ENCODE data around the gene GRIK5. TPM values are rescaled to one million over a fixed set of nuclear protein-coding genes. Genes with fewer than 3 reads are reported as not detected.
"Not testable (repeated sequence)": the region's sequence is repeated elsewhere in the genome, so short reads cannot be mapped to it uniquely, and the experiment has no call there.

Gene GRIK5
- total RNA-seq, 1 experiment from 2014 or later = not detected

DNA sequence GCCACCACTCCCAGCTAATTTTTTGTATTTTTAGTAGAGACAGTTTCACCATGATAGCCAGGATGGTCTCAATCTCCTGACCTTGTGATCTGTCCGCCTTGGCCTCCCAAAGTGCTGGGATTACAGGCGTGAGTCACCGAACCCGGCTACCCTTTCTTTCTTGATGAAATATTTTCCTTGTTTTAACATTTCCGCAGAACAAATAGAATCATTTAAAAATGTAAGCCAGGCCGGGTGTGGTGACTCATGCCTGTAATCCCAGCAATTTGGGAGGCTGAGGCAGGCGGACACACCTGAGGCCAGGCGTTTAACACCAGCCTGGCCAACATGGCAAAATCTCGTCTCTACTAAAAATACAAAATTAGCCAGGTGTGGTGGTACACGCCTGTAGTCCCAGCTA, 30.2 kb upstream of the GRIK5 start:
- not testable (repeated sequence) for H3K9me3 ChIP-seq

DNA sequence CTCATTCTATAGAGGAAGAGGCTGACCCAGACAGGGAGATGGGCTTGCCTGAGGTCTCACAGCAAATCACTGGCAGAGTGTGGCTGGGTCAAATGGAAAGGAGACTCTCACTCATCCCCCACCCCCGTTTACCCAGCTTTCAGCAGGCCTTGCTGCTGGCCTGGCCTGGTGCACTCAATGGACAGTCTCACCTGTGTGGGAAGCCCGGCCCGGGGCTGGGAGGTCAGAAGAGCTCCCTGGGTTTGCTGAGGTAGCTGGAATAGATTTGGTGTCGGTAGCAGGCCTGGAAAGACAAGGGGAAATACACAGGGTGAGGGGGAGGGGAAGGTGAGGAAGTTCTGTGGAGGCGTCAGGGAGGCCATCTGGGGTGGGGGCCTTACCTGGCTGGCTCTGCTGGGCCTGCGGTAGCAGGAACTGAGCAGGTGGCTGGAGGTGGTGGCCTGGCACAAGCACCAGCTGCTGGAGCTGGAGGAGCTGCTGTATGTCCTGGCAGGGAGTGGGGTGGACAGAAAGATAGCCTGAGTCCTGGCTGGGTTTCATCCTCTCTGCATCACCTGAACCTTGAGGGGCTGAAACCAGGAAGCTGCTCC, 29.4 kb upstream of the GRIK5 start:
- H3K27me3 ChIP-seq = no peaks in the 10 kb centered on the region
- H3K9me3 ChIP-seq = no peaks in the 10 kb centered on the region
- DNase-seq = no peak
- H3K36me3 ChIP-seq = no peaks in the 10 kb centered on the region
- H3K4me3 ChIP-seq = no peak overlapping the region

More for the DNA sequence above, 30.2 kb upstream of the GRIK5 start:
- not testable (repeated sequence) for H3K27me3 ChIP-seq, H3K36me3 ChIP-seq, H3K4me3 ChIP-seq, DNase-seq

DNA sequence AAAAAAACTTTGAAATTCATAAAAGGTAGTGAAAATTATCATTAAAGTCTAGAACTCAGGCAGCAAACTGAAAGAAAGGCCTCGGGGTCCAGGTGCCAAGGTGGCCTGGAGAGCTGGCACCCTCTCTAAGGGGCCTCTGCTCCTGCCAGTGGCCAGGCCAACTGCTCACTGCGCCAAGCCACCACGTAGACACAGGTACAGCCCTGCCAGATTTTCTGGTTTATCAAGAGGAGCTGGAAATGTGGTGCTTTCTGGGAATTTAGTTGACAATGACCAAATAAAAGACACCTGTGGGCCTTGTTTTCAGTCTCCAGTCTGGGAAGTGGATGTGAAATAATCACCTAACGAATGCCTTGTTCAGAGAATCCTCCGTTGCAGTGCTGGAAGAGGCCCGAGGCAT, 28.8 kb upstream of the GRIK5 start:
- Histone ChIP-seq H3K27me3 (no peaks in the 10 kb centered on the region), H3K36me3 (no peaks in the 10 kb centered on the region), H3K4me3 (no peak overlapping the region), H3K9me3 (no peaks in the 10 kb centered on the region)
- no peak for DNase-seq

DNA sequence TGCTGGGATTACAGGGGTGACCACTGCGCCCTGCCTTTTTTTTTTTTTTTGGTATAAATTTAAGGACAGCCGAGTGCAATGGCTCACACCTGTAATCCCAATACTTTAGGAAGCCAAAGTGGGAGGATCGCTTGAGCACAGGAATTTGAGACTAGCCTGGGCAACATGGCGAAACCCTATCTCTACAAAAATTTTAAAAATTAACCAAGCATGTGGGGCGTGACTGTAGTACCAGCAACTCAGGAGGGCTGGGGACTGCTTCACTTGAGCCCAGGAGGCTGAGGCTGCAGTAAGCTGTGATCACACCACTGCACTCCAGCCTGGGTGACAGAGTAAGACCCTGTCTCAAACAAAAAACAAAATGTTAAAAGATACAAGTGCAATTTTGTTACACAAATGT, 27.5 kb upstream of the GRIK5 start:
- Histone ChIP-seq H3K4me3 (no peak overlapping the region), H3K9me3 (no peaks in the 10 kb centered on the region)
- DNase-seq = no peak

DNA sequence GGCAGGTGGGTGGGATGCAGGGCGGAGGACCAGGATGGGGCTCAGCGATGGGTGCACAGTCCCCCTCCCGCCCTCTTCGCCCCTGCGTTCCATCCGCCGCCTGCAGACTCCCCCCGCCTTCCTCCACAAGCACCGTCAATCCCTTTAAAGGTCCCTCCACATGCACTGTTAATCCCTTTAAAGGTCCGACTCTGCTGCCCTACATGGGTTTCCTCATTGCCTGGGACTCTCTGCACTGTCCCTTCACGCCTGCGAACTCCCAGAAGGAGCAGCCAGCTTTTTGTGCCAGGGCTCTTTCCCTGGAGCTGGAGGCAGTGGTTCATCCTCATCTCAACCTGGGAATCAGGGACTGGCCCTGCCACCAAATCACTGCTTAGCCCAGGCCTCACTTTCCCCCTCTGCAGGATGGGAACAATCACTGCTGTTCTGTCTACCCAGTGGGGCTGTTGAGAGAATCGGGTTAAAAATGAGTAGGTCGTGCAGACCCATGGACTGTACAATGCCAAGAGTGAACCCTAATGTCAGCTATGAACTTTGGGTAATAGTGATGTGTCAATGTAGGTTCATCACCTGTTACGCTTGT, 26.3 kb upstream of the GRIK5 start:
- H3K4me3 ChIP-seq = no peak overlapping the region
- DNase-seq = no peak
- H3K27me3 ChIP-seq = no peaks in the 10 kb centered on the region
- no peaks in the 10 kb centered on the region for H3K36me3 ChIP-seq
- H3K9me3 ChIP-seq = no peaks in the 10 kb centered on the region

More for the DNA sequence above, 27.5 kb upstream of the GRIK5 start:
- Histone ChIP-seq H3K27me3 (no peaks in the 10 kb centered on the region), H3K36me3 (no peaks in the 10 kb centered on the region)

DNA sequence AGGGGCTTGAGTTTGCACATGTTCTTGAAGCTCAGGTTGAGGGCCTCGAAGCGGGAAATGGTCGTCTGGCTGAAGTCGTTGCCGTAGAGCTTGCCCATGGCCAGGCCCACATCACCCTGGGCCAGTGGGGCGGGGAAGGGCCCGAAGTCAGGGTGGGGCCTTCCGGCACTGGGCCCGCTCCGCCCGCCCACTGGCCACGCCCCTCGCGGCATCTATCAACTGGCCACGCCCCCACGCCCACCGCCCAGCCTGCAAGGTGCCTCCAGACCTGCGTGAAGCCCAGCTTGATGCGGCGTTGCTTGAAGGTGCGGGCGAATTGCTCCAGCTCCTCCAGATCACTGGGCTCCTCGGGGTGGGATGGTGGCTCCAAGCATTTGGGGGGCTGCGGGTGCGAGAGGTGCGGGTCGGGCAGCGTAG, 25.8 kb upstream of the GRIK5 start:
- H3K9me3 ChIP-seq = no peaks in the 10 kb centered on the region
- no peaks in the 10 kb centered on the region for H3K27me3 ChIP-seq
- DNase-seq = no peak
- H3K36me3 ChIP-seq = no peaks in the 10 kb centered on the region
- no peak overlapping the region for H3K4me3 ChIP-seq

DNA sequence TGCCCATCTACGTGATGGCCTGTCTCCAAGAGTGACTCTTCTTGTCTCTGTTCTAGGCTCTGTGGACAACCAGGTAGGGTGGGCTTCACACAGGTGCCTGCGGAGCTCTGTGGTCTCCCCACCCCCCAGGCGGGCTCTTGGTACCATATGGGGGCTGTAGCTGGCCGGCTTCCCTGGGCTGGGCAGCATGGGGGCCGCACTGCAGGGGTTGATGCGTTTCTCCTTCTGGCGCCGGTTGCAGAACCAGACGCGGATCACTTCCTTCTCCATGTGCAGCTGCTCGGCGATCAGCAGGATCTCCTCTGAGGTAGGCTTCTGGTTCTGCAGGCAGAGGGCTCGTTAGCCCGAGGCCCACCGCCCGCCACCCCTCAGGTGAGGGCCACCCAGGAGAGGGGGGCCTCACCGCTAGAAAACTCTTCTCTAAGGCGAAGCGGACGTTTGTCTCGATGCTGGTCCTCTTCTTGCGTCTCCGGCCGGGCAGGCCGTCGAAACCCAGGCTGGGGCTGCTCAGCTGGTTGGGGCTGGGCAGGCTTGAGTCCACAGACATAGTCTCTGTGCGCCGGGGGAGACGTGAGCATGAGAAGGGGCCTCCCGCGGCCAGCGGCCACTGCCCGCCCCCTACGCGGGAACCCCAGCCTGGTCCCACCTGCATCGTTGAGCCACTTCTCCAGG, 25.3 kb upstream of the GRIK5 start:
- Histone ChIP-seq H3K9me3 (no peaks in the 10 kb centered on the region), H3K36me3 (no peaks in the 10 kb centered on the region), H3K4me3 (no peak overlapping the region), H3K27me3 (no peaks in the 10 kb centered on the region)
- DNase-seq = no peak

DNA sequence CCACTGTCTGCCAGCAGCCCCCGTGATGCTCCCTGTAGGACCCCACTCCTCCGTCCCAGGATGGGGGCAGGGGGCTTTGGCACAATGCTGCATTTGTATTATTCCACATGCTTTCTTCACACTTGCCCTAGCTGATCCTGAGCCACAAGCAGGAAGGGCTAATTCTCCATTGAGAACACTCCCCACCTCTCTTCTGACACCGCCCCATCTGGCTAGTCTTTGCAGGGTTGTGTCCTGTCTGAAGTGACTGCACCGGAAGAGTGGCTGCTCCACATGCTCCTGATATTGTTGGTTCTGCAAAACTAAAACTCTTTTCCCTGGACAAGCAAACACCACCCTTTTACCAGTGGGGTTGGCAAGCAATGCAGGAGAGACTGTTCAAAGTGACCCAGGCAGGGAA, 23.9 kb upstream of the GRIK5 start:
- Histone ChIP-seq H3K27me3 (no peaks in the 10 kb centered on the region), H3K9me3 (no peaks in the 10 kb centered on the region), H3K36me3 (no peaks in the 10 kb centered on the region), H3K4me3 (no peak overlapping the region)
- no peak for DNase-seq

DNA sequence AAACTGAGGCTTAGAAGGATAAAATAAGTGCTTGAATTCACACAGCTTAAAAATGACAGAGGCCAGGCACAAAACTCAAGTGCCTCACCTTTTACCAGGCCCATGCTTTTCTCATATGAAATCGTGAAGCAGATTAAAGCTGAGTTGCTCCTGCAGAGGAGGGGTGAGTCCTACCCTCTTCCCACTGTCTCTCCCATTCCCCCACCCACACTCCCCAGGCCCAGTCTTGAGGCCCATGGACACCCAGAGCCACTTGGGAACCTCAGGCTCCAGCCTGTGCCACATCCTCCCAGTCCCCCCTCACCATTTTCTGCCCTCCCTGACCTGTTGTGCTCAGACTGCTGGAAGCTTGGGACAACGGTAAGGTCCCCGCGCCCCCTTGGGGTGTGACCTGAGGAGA, 23.5 kb upstream of the GRIK5 start:
- no peak for DNase-seq
- Histone ChIP-seq H3K9me3 (no peaks in the 10 kb centered on the region), H3K36me3 (no peaks in the 10 kb centered on the region), H3K4me3 (no peak overlapping the region), H3K27me3 (no peaks in the 10 kb centered on the region)

DNA sequence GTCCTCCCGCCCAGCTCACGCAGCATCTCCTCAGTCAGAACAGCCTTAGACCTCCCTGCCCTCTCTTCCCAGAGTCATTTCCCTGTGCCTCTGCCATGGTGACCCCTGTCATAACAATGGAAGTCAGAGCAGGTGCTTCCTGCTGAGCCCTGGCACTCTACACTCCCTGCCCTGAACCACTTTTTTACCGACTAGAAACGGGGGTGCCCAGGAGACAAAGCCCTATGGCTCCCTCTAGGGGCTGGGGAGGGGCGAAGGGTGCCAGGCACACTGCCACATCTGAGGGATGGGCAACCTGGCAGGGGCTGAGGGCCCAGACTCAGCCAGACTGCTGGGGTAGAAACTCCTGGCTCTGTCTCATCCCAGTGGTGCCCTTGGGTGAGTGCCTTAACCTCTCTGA, 22.3 kb upstream of the GRIK5 start:
- peak; percentile 50 for DNase-seq
- Histone ChIP-seq H3K27me3 (no peaks in the 10 kb centered on the region), H3K36me3 (no peaks in the 10 kb centered on the region), H3K4me3 (no peak overlapping the region), H3K9me3 (no peaks in the 10 kb centered on the region)

DNA sequence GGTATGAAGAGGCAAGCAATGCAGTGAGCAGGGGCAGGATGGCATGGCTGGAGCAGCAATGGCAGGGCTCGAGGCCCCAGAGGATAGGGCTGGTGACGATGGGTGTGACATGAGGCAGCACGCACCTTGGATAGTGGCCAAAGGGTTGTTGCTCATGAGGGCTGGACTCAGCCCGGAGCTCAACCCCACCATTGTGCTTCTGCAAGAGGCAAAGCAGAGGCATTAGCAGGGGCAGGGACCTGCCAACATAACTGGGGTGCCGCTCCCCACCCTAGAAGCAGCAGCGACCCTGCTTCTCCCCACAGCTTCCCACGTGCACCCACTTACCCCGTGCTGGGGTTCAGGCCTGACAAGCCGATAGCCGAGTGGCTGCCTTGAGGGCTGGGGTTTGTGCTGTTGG, 21.7 kb upstream of the GRIK5 start:
- peak; percentile 49 for DNase-seq
- no peaks in the 10 kb centered on the region for H3K36me3 ChIP-seq
- H3K27me3 ChIP-seq = no peaks in the 10 kb centered on the region
- H3K9me3 ChIP-seq = no peaks in the 10 kb centered on the region
- no peak overlapping the region for H3K4me3 ChIP-seq

DNA sequence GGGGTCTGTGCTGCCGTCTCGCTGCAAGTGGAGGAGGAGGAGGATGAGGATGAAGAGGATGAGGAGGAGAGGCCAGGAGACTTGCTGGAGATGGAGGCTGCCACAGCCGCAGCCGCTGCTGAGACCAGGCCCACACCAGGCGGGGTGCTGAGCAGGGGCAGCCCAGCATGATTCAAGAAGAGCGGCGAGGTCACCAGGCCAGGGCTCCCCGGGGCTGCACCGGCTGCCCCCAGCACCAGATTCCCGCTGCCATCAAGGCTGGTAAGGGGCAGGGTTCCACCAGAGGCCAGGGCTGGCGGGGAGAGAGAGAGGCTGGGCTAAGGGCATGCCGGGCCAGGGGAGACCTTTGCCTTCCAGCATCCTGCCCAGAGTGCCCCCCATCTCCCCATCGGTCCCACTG, 21.3 kb upstream of the GRIK5 start:
- Histone ChIP-seq H3K36me3 (no peaks in the 10 kb centered on the region), H3K9me3 (no peaks in the 10 kb centered on the region)
- DNase-seq = no peak

DNA sequence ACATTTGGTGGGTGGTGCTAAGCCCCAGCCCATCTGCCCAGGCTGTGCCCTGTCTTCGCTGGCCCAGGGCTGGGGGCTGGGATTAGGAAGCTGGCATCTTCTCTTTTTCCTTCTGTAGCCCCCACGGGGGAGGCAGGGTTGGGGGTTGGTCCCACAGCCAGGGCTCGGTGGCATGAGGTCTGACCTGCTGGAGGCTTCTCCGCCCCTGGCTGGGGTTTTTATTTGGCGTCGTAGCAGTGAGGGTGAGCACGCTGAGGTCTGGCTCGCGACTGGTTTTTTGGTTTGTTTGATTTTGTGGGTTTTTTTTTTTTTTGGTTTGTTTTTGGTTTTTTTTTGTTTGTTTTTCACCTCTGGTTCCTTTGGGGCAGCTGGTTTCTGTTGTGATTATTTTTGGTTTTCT, 20.7 kb upstream of the GRIK5 start:
- no peak overlapping the region for H3K4me3 ChIP-seq
- no peaks in the 10 kb centered on the region for H3K9me3 ChIP-seq
- DNase-seq = no peak
- no peaks in the 10 kb centered on the region for H3K27me3 ChIP-seq
- no peaks in the 10 kb centered on the region for H3K36me3 ChIP-seq

More for the DNA sequence above, 21.3 kb upstream of the GRIK5 start:
- H3K4me3 ChIP-seq = no peak overlapping the region
- no peaks in the 10 kb centered on the region for H3K27me3 ChIP-seq

DNA sequence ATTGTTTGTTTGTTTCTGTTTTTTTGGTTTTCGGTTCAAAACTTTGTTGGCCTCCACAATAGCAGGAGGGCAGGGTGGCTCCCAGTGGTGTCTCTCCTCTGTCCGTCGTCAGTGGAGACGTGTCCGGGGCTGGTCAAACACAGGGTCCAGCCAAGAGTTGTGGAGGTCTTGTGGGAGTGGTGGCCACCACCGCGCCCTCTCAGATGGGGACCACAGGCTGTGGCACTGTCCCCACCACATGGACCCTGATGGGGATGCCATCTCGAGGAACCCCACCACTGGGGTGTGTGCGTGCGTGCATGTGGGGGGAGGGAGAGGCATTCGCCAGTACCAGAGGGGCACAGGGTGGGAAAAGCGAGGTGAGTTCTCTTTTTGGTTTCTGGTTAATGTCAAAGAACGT, 19.8 kb upstream of the GRIK5 start:
- no peaks in the 10 kb centered on the region for H3K9me3 ChIP-seq
- H3K4me3 ChIP-seq = no peak overlapping the region
- no peak for DNase-seq
- H3K36me3 ChIP-seq = no peaks in the 10 kb centered on the region
- no peaks in the 10 kb centered on the region for H3K27me3 ChIP-seq

DNA sequence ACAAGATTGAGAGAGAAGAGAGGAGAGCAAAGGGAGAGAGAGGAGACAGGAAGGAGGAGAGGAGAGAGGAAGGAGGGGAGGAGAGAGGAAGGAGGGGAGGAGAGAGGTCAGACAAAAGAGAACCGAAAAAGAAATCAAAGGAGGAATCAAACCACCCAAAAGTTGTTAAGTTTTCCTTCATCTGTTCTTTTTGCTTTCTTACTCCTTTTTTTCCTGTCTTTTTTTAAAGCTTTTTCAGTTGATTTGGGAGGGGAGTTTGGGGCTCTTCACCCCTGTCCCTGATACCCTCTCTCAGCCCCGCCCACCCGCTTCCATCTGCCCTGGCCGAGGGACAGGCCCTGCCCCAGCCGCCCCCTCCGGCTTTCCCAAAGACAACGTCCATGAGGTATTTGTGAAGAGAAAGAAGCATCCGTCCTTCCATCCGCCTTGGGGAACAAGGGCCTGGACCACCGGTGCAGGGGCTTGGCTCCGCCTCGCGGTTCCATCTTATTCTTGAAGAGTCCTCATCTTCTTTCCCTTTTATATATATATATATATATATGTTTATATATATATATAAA, 19.3 kb upstream of the GRIK5 start:
- Histone ChIP-seq H3K9me3 (no peaks in the 10 kb centered on the region), H3K27me3 (no peaks in the 10 kb centered on the region), H3K36me3 (peaks cover 1% of the 10 kb centered on the region), H3K4me3 (peak overlapping the region; percentile 39)
- peak; percentile 36 for DNase-seq

DNA sequence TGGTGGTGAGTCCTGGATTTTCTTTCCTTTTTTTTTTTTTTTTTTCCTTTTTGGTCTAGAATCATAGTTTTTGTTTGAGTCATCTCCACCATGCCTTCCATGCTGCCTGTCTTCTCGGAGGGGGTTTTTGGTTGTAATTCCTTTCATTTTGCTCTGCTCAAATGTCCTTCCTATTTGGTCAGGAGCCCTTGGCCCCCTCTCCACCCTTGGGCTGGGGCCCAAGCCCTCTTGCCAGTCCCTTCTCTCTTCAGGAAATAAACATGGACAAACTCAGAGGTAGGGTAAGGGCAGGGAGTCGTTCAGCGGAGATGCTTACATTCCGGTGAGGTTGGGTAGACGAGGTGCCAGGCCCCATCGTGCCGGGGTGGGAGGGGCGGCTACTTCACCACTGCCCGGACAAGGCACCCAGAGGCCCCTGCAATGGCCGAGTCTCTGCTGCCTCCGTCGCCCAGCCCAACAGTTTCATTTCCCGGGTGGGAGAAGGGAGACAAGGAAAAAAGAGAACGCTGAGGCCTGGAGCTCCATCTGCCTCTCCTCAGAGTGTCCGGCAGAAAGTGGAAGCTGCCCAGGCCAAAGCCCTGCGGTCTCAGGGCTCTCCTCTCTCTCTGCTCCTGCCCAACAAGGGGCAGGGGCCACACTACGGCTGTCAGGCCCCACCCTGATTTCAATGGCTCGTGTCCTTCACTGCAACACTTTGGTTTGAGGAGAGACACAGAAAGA, 18.6 kb upstream of the GRIK5 start:
- Histone ChIP-seq H3K27me3 (no peaks in the 10 kb centered on the region), H3K36me3 (peaks cover 7% of the 10 kb centered on the region), H3K4me3 (peak overlapping the region; percentile 39), H3K9me3 (no peaks in the 10 kb centered on the region)
- DNase-seq = peak; percentile 77
